Vagina (tissue), 2 donors: ENCODE measurements around the gene NUP54.

Experiments used
- CTCF ChIP-seq, 3 experiments: fragments of 450-650 bp in 2 of 3; fragments of 200-600 bp in 1 of 3; sonication (generic) in 1 of 3; IDR thresholded peaks; one replicate each; pipeline ENCODE4 v1.5.1; 2017 to 2019; ENCODE audit warnings: antibody characterized with exemption in 3 of 3, mild to moderate bottlenecking in 2 of 3, moderate library complexity in 2 of 3
- POLR2AphosphoS5 ChIP-seq, 2 donors: sonication (generic); formaldehyde crosslinking; IDR thresholded peaks; one replicate each; pipeline ENCODE4 v1.9.0; 2017; ENCODE audit warnings: antibody characterized with exemption in 2 of 2, mild to moderate bottlenecking in 2 of 2, low read depth in 1 of 2; ENCODE audit not compliant: insufficient read depth in 1 of 2

- TF ChIP-seq CTCF (IDR thresholded peaks at IDR 0.05) = no peak
- no peak for TF ChIP-seq POLR2AphosphoS5 (IDR thresholded peaks at IDR 0.05; ENCODE audit: insufficient read depth in 1 of 2, low read depth in 1 of 2)
Observed at GRCh38 chr4:76174216-76174615, 26.0 kb upstream of the NUP54 start.
